ENCODE measurements around the gene PUS7.

GRCh38 chr7:105473163-105473562, 48.9 kb downstream of the PUS7 start:
- TF ChIP-seq CTCF (IDR thresholded peaks at IDR 0.05) (no peak), ZFX (IDR thresholded peaks at IDR 0.05; ENCODE audit: borderline replicate concordance) (no peak)
